MCF 10A (cell line): ENCODE data around the gene ACE2. TPM values are rescaled to one million over a fixed set of nuclear protein-coding genes. Genes with fewer than 3 reads are reported as not detected.

Experiments
- BruUV-seq: library from RNA; stranded (reverse); fragments of 400-500 nt; replicated peaks from 2 replicates; lab custom pipeline; 2021; lab: Mats Ljungman, UMichigan
- CTCF ChIA-PET: fragments of 300-600 bp; sonication (Branson Sonifier 250); formaldehyde crosslinking; extraction: SDS; loops from one replicate; lab custom pipeline; 2021; ENCODE audit warnings: antibody characterized with exemption, inconsistent platforms; lab: Yijun Ruan, JAX
- POLR2A ChIA-PET: fragments of 300-600, 350-650 bp; sonication (Branson Sonifier 250); formaldehyde crosslinking; extraction: SDS; loops from one replicate; lab custom pipeline; 2020; ENCODE audit warnings: antibody characterized with exemption, inconsistent platforms; lab: Yijun Ruan, JAX
- DNase-seq: peaks from one replicate; pipeline ENCODE4 v3.0.0-alpha.2; 2018; ENCODE audit not compliant: unreplicated experiment
- H3K27ac Mint-ChIP-seq: one replicate; pipeline ENCODE4 v1.8.0; 2022; ENCODE audit warnings: mild to moderate bottlenecking, low read depth, mixed read lengths; ENCODE audit not compliant: unreplicated experiment
- H3K27me3 Mint-ChIP-seq: one replicate; pipeline ENCODE4 v1.8.0; 2022; ENCODE audit warnings: mixed read lengths; ENCODE audit not compliant: insufficient read depth, unreplicated experiment
- H3K36me3 Mint-ChIP-seq: one replicate; pipeline ENCODE4 v1.8.0; 2022; ENCODE audit warnings: mild to moderate bottlenecking, moderate library complexity, mixed read lengths; ENCODE audit not compliant: insufficient read depth, unreplicated experiment
- H3K4me1 Mint-ChIP-seq: one replicate; pipeline ENCODE4 v1.8.0; 2022; ENCODE audit warnings: mixed read lengths; ENCODE audit not compliant: insufficient read depth, unreplicated experiment
- H3K4me3 Mint-ChIP-seq: one replicate; pipeline ENCODE4 v1.8.0; 2022; ENCODE audit warnings: mild to moderate bottlenecking, moderate library complexity, mixed read lengths; ENCODE audit not compliant: unreplicated experiment
- H3K9me3 Mint-ChIP-seq: one replicate; pipeline ENCODE4 v1.8.0; 2022; ENCODE audit warnings: mixed read lengths; ENCODE audit not compliant: unreplicated experiment
- intact Hi-C: fragments of 100-400 bp; cut with micrococcal nuclease; formaldehyde crosslinking; loops from 2 replicates; pipeline ENCODE4 v1.14.1; 2022
- total RNA-seq: library from RNA; stranded (reverse); gene quantifications from 2 replicates; pipeline ENCODE4 v1.2.3, GENCODE V29; 2022
- TF ChIP-seq, protein P1 (sequence below): fragments of 200-600 bp; IDR thresholded peaks from one replicate; pipeline ENCODE4 v1.8.0; 2022; ENCODE audit warnings: antibody characterized with exemption, mild to moderate bottlenecking; ENCODE audit not compliant: unreplicated experiment

Gene ACE2
- total RNA-seq, 1 experiment from 2014 or later: not detected

DNA sequence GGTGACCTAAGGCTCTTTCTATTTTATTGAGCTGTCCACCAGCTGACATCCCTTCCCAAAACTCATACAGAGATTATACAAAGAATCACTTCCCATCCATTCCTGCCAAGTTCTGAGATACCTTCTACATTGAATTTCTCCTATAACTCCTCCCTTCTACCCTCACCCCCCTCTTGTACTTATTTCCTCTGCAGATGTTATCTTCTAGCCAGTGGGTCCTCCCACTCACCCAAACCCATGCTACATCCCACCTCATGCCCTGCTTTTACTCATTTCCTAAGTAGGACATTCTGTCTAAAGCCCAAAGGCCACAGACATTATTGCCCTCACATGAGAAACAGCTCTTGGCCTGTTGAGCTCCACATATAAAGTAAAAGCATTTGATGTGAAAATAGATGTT is 71.6 kb downstream of the ACE2 start:
- intact Hi-C loops: no loop called here
- H3K27ac Mint-ChIP-seq: no peak overlapping the region
- DNase-seq: no peak
- H3K36me3 Mint-ChIP-seq: no peaks in the 10 kb centered on the region
- no peak overlapping the region for H3K4me3 Mint-ChIP-seq
- H3K9me3 Mint-ChIP-seq: no peaks in the 10 kb centered on the region
- CTCF ChIA-PET: interaction anchor here (0.7 to 1.0 kb wide), 3 partner anchors 10 to 1142 kb away, joined by 3 read pairs; no protein-coding TSS in a partner anchor
- TF ChIP-seq, protein P1, sequence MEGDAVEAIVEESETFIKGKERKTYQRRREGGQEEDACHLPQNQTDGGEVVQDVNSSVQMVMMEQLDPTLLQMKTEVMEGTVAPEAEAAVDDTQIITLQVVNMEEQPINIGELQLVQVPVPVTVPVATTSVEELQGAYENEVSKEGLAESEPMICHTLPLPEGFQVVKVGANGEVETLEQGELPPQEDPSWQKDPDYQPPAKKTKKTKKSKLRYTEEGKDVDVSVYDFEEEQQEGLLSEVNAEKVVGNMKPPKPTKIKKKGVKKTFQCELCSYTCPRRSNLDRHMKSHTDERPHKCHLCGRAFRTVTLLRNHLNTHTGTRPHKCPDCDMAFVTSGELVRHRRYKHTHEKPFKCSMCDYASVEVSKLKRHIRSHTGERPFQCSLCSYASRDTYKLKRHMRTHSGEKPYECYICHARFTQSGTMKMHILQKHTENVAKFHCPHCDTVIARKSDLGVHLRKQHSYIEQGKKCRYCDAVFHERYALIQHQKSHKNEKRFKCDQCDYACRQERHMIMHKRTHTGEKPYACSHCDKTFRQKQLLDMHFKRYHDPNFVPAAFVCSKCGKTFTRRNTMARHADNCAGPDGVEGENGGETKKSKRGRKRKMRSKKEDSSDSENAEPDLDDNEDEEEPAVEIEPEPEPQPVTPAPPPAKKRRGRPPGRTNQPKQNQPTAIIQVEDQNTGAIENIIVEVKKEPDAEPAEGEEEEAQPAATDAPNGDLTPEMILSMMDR: no peak
- H3K4me1 Mint-ChIP-seq: no peaks in the 10 kb centered on the region
- POLR2A ChIA-PET: interaction anchor here (0.6 kb wide), 1 partner anchor 247 kb away, joined by 4 read pairs; no protein-coding TSS in a partner anchor
- H3K27me3 Mint-ChIP-seq: peaks cover 56% of the 10 kb centered on the region
- no TSS peak for BruUV-seq

DNA sequence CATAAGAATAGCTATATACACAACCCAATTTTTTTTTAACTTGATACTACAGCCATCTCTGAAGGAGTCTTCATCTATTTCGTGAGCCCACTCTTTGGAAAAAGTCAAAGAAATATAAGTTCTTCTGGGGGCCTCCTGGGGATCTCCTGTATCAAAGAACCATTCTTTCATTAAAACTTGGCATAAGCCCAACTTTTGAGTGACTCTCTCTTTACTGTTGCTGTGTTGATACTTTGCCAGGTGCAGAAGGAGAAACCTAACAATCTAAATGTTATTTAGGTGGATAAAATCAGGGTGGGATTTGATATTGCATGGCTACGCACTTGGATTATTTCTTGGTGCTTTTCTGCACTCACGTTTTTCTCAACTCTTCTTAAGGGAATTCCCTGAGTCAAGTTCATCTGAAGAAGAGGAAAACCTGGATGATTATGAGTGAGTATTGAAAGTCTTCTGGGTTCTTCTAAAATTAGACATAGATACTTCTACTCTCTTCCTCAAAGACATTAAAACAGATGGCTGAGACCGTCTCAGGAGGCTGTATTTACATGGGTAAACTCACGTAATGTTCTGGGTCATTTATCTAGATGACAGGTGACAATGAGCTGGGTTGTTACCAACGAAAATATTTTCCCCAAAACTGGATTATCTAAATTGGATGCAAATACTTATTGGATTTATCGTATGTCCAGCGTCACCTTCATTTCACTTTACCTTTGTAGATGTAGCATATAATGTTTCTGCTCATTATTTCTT is 74.9 kb downstream of the ACE2 start:
- no peaks in the 10 kb centered on the region for H3K36me3 Mint-ChIP-seq

DNA sequence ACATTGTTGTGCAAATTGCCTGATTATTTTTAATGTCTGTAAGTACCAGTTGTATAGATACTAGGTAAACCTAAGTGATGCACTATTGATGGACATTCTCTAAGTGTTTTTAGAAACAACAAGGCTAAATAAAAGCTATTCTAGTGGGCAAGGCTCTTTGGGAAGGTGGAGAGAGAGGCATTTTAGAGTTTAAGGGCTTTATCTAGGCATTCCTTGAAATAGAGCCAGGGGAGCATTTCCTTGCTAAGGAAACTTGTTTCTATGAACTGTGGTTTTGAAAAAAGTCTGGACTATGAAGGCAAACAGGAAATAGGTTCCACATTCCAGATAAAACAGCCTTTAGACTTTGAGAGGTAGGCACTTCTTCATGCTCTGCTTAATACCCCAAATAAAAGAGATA is 76.3 kb downstream of the ACE2 start:
- no TSS peak for BruUV-seq
- POLR2A ChIA-PET: no interaction called here
- no peak for DNase-seq
- Mint-ChIP-seq H3K4me3 (no peak overlapping the region), H3K27me3 (peaks cover 46% of the 10 kb centered on the region), H3K36me3 (no peaks in the 10 kb centered on the region), H3K27ac (no peak overlapping the region), H3K4me1 (no peaks in the 10 kb centered on the region), H3K9me3 (peaks cover 2% of the 10 kb centered on the region)
- TF ChIP-seq, protein P1: no peak
- CTCF ChIA-PET: interaction anchor here (0.7 to 1.5 kb wide), 5 partner anchors 11 to 53 kb away, joined by 3 to 5 read pairs (median 3); no protein-coding TSS in a partner anchor
- intact Hi-C loops: no loop called here

More for the DNA sequence above, 74.9 kb downstream of the ACE2 start:
- intact Hi-C loops: no loop called here
- TF ChIP-seq, protein P1: no peak
- Mint-ChIP-seq H3K4me1 (no peaks in the 10 kb centered on the region), H3K27me3 (peaks cover 53% of the 10 kb centered on the region), H3K27ac (no peak overlapping the region), H3K4me3 (no peak overlapping the region), H3K9me3 (no peaks in the 10 kb centered on the region)
- CTCF ChIA-PET: interaction anchor here (1.3 kb wide), 1 partner anchor 39 kb away, joined by 3 read pairs; no protein-coding TSS in a partner anchor
- POLR2A ChIA-PET: interaction anchor here (0.7 kb wide), 1 partner anchor 13 kb away, joined by 5 read pairs; no protein-coding TSS in a partner anchor
- no TSS peak for BruUV-seq
- peak; percentile 12 for DNase-seq

DNA sequence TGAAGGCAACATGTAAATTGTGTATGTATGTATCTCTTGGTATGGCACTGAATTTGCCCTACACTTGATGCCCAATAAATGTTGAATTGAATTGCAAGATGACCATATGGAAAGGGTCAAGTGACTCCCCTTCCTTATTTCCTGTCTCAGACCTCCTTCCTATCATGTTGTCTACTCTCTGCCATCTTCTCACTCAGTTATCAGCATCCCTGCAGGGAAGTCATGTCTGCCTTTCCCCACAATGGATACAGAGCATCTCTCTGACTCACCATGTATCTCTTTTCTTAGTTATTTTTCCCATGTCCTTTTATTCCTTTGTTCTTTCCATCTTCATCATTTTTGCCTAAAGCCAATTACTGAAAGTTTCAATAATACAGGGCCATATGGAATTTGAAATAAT is 77.7 kb downstream of the ACE2 start:
- ChIA-PET CTCF (interaction anchor here (0.9 to 1.5 kb wide), 2 partner anchors 24 to 42 kb away, joined by 3 to 5 read pairs; no protein-coding TSS in a partner anchor), POLR2A (no interaction called here)
- Mint-ChIP-seq H3K4me1 (no peaks in the 10 kb centered on the region), H3K9me3 (peaks cover 7% of the 10 kb centered on the region), H3K27ac (no peak overlapping the region), H3K36me3 (no peaks in the 10 kb centered on the region), H3K4me3 (no peak overlapping the region), H3K27me3 (peaks cover 42% of the 10 kb centered on the region)
- TF ChIP-seq, protein P1: no peak
- intact Hi-C loops: no loop called here
- no peak for DNase-seq
- no TSS peak for BruUV-seq
